ENCODE data around the gene NR4A3. TPM values are rescaled to one million over a fixed set of nuclear protein-coding genes. Genes with fewer than 3 reads are reported as not detected.

The NR4A3 gene
- total and polyA plus RNA-seq, 2 donors (not counting 1 experiment from before 2014, with no cell fraction given), result 8.2 to 9.1 TPM

GRCh38 chr9:99811172-99811571 is 10.5 kb upstream of the NR4A3 start:
- no peaks in the 10 kb centered on the region for H3K36me3 ChIP-seq (ENCODE audit: control insufficient read depth, insufficient read depth, low read length)
- no peaks in the 10 kb centered on the region for H3K79me2 ChIP-seq (ENCODE audit: control insufficient read depth, insufficient read depth, low read length)
- no peaks in the 10 kb centered on the region for H3K9me3 ChIP-seq (ENCODE audit: control insufficient read depth, insufficient read depth, low read depth, low read length)
- H3K4me3 ChIP-seq (replicated peaks in 1 of 4; ENCODE audit: control extremely low read depth in 1 of 4, insufficient read depth in 1 of 4, low read depth in 3 of 4, low read length in 4 of 4), result no peak overlapping the region
- no peak overlapping the region for H2AFZ ChIP-seq (ENCODE audit: low read length)
- no peak overlapping the region for H3K9ac ChIP-seq (ENCODE audit: insufficient read depth, low read length)
- TF ChIP-seq EZH2 (IDR thresholded peaks at IDR 0.05; ENCODE audit: low read length, missing control alignments), result no peak
- TF ChIP-seq, protein P1, sequence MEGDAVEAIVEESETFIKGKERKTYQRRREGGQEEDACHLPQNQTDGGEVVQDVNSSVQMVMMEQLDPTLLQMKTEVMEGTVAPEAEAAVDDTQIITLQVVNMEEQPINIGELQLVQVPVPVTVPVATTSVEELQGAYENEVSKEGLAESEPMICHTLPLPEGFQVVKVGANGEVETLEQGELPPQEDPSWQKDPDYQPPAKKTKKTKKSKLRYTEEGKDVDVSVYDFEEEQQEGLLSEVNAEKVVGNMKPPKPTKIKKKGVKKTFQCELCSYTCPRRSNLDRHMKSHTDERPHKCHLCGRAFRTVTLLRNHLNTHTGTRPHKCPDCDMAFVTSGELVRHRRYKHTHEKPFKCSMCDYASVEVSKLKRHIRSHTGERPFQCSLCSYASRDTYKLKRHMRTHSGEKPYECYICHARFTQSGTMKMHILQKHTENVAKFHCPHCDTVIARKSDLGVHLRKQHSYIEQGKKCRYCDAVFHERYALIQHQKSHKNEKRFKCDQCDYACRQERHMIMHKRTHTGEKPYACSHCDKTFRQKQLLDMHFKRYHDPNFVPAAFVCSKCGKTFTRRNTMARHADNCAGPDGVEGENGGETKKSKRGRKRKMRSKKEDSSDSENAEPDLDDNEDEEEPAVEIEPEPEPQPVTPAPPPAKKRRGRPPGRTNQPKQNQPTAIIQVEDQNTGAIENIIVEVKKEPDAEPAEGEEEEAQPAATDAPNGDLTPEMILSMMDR (conservative IDR thresholded peaks at IDR 0.05 in 1 of 2, IDR thresholded peaks at IDR 0.05 in 1 of 2; ENCODE audit: low read depth in 1 of 2, low read length in 2 of 2), result no peak
- no peak for DNase-seq (ENCODE audit: low read depth in 2 of 2)
- peaks cover 6% of the 10 kb centered on the region for H3K4me1 ChIP-seq (ENCODE audit: control insufficient read depth, extremely low read depth, insufficient read depth, low read length)
- no peak overlapping the region for H3K27ac ChIP-seq (ENCODE audit: insufficient read depth, low read length)
- H4K20me1 ChIP-seq (ENCODE audit: control insufficient read depth, extremely low read depth, insufficient read depth, low read length), result no peaks in the 10 kb centered on the region
- H3K27me3 ChIP-seq (ENCODE audit: control insufficient read depth, insufficient read depth, low read length), result no peaks in the 10 kb centered on the region
- H3K4me2 ChIP-seq (ENCODE audit: extremely low read depth, insufficient read depth, low read length), result no peak overlapping the region

DNA sequence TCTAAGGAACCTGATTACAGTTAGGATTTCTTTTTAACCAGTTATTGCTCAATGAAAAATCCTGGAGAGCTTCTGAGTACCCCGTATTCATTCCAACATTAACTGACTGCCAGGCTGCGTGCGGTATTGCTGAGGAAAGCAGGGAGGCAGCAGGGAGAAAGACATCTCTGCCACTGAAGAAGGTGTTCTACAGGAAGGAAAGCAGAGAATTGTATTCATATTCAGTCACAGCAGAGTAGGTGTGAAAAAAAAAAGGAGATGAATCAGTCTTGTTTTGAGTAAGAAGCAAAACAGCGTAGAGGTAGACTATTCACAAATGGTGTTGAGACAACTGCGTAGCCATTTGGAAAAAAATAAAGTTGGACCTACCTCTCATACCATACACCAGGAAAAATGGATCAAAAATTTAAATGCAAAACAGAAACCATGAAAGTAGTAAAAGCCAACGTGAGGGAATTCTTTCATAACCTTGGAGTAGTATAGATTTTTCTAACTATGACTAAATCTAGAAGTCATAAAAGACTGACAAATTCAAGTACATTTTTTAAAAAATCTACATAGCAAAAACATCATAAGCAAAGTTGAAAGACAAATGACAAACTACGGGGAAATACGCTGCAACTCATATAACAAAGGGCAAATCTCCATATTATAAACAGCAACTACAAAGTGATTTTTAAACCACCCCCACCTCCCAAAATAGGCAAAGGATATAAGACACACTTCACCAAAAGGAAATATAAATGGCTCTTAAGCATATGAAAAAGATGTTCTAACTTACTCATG is 9.9 kb upstream of the NR4A3 start:
- no peaks in the 10 kb centered on the region for H4K20me1 ChIP-seq (ENCODE audit: control insufficient read depth, extremely low read depth, insufficient read depth, low read length)
- no peak overlapping the region for H3K4me2 ChIP-seq (ENCODE audit: extremely low read depth, insufficient read depth, low read length)
- TF ChIP-seq, protein P1 (conservative IDR thresholded peaks at IDR 0.05 in 1 of 2, IDR thresholded peaks at IDR 0.05 in 1 of 2; ENCODE audit: low read depth in 1 of 2, low read length in 2 of 2), result no peak
- no peak for TF ChIP-seq EZH2 (IDR thresholded peaks at IDR 0.05; ENCODE audit: low read length, missing control alignments)
- H3K27me3 ChIP-seq (ENCODE audit: control insufficient read depth, insufficient read depth, low read length), result no peaks in the 10 kb centered on the region
- no peaks in the 10 kb centered on the region for H3K9me3 ChIP-seq (ENCODE audit: control insufficient read depth, insufficient read depth, low read depth, low read length)
- H3K36me3 ChIP-seq (ENCODE audit: control insufficient read depth, insufficient read depth, low read length), result no peaks in the 10 kb centered on the region
- H3K79me2 ChIP-seq (ENCODE audit: control insufficient read depth, insufficient read depth, low read length), result no peaks in the 10 kb centered on the region
- no peak overlapping the region for H3K27ac ChIP-seq (ENCODE audit: insufficient read depth, low read length)
- no peak overlapping the region for H3K9ac ChIP-seq (ENCODE audit: insufficient read depth, low read length)
- H3K4me1 ChIP-seq (ENCODE audit: control insufficient read depth, extremely low read depth, insufficient read depth, low read length), result peaks cover 6% of the 10 kb centered on the region
- H2AFZ ChIP-seq (ENCODE audit: low read length), result no peak overlapping the region
- no peak for DNase-seq (ENCODE audit: low read depth in 2 of 2)
- no peak overlapping the region for H3K4me3 ChIP-seq (replicated peaks in 1 of 4; ENCODE audit: control extremely low read depth in 1 of 4, insufficient read depth in 1 of 4, low read depth in 3 of 4, low read length in 4 of 4)

- no peak for DNase-seq (ENCODE audit: low read depth in 2 of 2)
- no peak overlapping the region for H3K4me2 ChIP-seq (ENCODE audit: extremely low read depth, insufficient read depth, low read length)
- no peak overlapping the region for H2AFZ ChIP-seq (ENCODE audit: low read length)
- H3K9ac ChIP-seq (ENCODE audit: insufficient read depth, low read length), result no peak overlapping the region
- no peaks in the 10 kb centered on the region for H3K27me3 ChIP-seq (ENCODE audit: control insufficient read depth, insufficient read depth, low read length)
- no peaks in the 10 kb centered on the region for H4K20me1 ChIP-seq (ENCODE audit: control insufficient read depth, extremely low read depth, insufficient read depth, low read length)
- H3K36me3 ChIP-seq (ENCODE audit: control insufficient read depth, insufficient read depth, low read length), result no peaks in the 10 kb centered on the region
- H3K79me2 ChIP-seq (ENCODE audit: control insufficient read depth, insufficient read depth, low read length), result peaks cover 4% of the 10 kb centered on the region
- no peak overlapping the region for H3K4me3 ChIP-seq (replicated peaks in 1 of 4; ENCODE audit: control extremely low read depth in 1 of 4, insufficient read depth in 1 of 4, low read depth in 3 of 4, low read length in 4 of 4)
- no peak overlapping the region for H3K27ac ChIP-seq (ENCODE audit: insufficient read depth, low read length)
- H3K4me1 ChIP-seq (ENCODE audit: control insufficient read depth, extremely low read depth, insufficient read depth, low read length), result peaks cover 6% of the 10 kb centered on the region
- TF ChIP-seq EZH2 (IDR thresholded peaks at IDR 0.05; ENCODE audit: low read length, missing control alignments), result no peak
- TF ChIP-seq, protein P1 (conservative IDR thresholded peaks at IDR 0.05 in 1 of 2, IDR thresholded peaks at IDR 0.05 in 1 of 2; ENCODE audit: low read depth in 1 of 2, low read length in 2 of 2), result no peak
- no peaks in the 10 kb centered on the region for H3K9me3 ChIP-seq (ENCODE audit: control insufficient read depth, insufficient read depth, low read depth, low read length)
Measured at GRCh38 chr9:99813739-99814138, 7.9 kb upstream of the NR4A3 start.

All from fibroblast of lung (primary cell).